Nephron (organoid): ENCODE results near the gene IRGM.
A peak's percentile ranks its signal among the peaks of the same experiment; 100 is the strongest.
"Not testable (repeated sequence)": the region's sequence is repeated elsewhere in the genome, so short reads cannot be mapped to it uniquely, and the experiment has no call there.

Experiments used
- H3K27ac Mint-ChIP-seq, 3 experiments: 2 replicates each; pipeline ENCODE4 v1.8.0; 2020; ENCODE audit warnings: mixed read lengths in 3 of 3, mild to moderate bottlenecking in 2 of 3, moderate library complexity in 1 of 3
- H3K27me3 Mint-ChIP-seq: 2 replicates; pipeline ENCODE4 v1.8.0; 2021; ENCODE audit warnings: low read depth, mild to moderate bottlenecking, moderate library complexity, mixed read lengths
- H3K36me3 Mint-ChIP-seq: 2 replicates; pipeline ENCODE4 v1.8.0; 2020; ENCODE audit warnings: low read depth, mixed read lengths
- H3K4me1 Mint-ChIP-seq: 2 replicates; pipeline ENCODE4 v1.8.0; 2020; ENCODE audit warnings: mixed read lengths
- H3K4me3 Mint-ChIP-seq, 3 experiments: 2 replicates each; pipeline ENCODE4 v1.8.0; 2020; ENCODE audit warnings: mild to moderate bottlenecking in 3 of 3, mixed read lengths in 3 of 3, moderate library complexity in 2 of 3
- H3K9me3 Mint-ChIP-seq: 2 replicates; pipeline ENCODE4 v1.8.0; 2020; ENCODE audit warnings: mixed read lengths
- TF ChIP-seq, protein P1 (sequence below), 3 experiments: fragments of 200-600 bp; sonication (generic); IDR thresholded peaks; one replicate each; pipeline ENCODE4 v1.5.0; 2021; ENCODE audit warnings: antibody characterized with exemption in 3 of 3; ENCODE audit not compliant: unreplicated experiment in 3 of 3

IRGM gene, protein sequence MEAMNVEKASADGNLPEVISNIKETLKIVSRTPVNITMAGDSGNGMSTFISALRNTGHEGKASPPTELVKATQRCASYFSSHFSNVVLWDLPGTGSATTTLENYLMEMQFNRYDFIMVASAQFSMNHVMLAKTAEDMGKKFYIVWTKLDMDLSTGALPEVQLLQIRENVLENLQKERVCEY

DNA sequence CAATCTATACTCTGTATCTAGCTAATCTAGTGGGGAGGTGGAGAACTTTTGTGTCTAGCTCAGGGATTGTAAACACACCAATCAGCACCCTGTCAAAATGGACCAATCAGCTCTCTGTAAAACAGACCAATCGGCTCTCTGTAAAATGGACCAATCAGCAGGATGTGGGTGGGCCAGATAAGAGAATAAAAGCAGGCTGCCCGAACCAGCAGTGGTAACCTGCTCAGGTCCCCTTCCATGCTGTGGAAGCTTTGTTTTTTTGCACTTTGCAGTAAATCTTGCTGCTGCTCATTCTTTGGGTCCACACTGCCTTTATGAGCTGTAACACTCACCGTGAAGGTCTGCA lies at the start of gene IRGM:
TSS of gene IRGM (plus strand) at position 214 of the 346 bp plus-strand sequence. CDS start 1,603 bp downstream, outside the sequence.
- not testable (repeated sequence) for H3K27me3 Mint-ChIP-seq, H3K9me3 Mint-ChIP-seq, H3K27ac Mint-ChIP-seq, H3K36me3 Mint-ChIP-seq, H3K4me3 Mint-ChIP-seq
- peaks cover 16% of the 10 kb centered on the region for H3K4me1 Mint-ChIP-seq

DNA sequence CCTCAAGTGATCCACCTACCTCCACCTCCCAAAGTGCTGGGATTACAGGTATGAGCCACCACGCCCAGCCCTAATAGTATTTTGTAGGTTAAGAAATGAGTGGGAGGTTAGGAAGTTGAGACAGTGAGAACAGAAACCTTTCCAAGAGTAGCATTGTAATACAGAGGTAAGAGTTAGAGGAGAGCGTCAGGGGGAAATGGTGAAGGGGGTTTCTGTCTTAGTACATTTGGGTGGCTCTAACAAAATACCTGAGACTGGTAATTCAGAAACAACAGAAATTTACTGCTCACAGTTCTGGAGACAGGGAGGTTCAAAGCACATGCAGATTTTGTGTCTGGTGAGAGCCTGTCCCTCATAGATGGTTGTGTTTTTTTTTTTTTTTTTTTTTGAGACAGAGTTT lies 48.9 kb upstream of the IRGM start:
- Mint-ChIP-seq H3K4me1 (peaks cover 5% of the 10 kb centered on the region), H3K27ac (no peak overlapping the region), H3K4me3 (no peak overlapping the region), H3K9me3 (no peaks in the 10 kb centered on the region), H3K27me3 (no peaks in the 10 kb centered on the region), H3K36me3 (peaks cover 7% of the 10 kb centered on the region)
- TF ChIP-seq, protein P1, sequence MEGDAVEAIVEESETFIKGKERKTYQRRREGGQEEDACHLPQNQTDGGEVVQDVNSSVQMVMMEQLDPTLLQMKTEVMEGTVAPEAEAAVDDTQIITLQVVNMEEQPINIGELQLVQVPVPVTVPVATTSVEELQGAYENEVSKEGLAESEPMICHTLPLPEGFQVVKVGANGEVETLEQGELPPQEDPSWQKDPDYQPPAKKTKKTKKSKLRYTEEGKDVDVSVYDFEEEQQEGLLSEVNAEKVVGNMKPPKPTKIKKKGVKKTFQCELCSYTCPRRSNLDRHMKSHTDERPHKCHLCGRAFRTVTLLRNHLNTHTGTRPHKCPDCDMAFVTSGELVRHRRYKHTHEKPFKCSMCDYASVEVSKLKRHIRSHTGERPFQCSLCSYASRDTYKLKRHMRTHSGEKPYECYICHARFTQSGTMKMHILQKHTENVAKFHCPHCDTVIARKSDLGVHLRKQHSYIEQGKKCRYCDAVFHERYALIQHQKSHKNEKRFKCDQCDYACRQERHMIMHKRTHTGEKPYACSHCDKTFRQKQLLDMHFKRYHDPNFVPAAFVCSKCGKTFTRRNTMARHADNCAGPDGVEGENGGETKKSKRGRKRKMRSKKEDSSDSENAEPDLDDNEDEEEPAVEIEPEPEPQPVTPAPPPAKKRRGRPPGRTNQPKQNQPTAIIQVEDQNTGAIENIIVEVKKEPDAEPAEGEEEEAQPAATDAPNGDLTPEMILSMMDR (IDR thresholded peaks at IDR 0.05; ENCODE audit: unreplicated experiment in 3 of 3): no peak

DNA sequence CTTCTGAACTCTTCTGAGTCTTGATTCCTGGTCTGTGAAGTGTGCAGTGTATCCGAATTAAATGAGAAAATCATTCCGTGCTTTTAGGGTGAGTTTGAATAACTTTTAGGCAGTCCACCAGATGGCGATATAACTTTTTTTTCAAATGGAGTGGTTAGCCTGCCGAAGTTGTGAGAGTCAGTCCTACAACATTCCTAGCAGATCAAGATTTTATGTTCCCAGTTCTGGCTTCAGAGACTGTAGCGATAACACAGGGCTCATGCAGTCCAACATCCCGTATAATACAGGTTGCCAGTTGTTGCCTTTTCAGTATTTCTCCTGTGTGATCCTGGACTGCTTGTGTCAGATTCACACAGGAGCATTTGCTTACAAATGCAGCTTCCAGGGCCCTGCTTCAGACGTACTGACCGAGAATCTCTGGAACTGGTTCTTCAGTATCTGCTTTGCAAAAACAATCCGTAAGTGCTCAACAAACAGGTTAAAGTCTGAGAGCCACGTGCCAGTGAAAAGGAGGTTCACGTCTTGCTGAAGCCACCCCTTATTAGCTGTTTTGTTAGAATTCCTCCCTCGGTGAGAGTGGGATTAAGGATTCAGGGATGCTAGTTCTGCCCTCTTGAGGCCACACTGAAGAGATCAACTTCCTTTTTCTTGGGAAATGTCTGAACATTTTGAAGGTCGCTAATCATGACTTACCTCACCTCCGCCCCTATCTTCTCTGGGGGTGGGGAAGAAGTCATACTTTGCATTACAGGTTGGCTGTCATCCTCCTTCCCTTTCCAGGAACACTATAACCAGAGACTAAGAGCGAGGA lies 45.0 kb upstream of the IRGM start:
- Mint-ChIP-seq H3K4me1 (peaks cover 5% of the 10 kb centered on the region), H3K9me3 (no peaks in the 10 kb centered on the region), H3K36me3 (no peaks in the 10 kb centered on the region), H3K4me3 (peak overlapping the region; percentile 75 to 82 (median 78)), H3K27me3 (no peaks in the 10 kb centered on the region), H3K27ac (peak overlapping the region in 2 of 3 experiments; percentile 12 to 24)
- TF ChIP-seq, protein P1 (IDR thresholded peaks at IDR 0.05; ENCODE audit: unreplicated experiment in 3 of 3): peak; percentile 56 to 59 (median 58)

DNA sequence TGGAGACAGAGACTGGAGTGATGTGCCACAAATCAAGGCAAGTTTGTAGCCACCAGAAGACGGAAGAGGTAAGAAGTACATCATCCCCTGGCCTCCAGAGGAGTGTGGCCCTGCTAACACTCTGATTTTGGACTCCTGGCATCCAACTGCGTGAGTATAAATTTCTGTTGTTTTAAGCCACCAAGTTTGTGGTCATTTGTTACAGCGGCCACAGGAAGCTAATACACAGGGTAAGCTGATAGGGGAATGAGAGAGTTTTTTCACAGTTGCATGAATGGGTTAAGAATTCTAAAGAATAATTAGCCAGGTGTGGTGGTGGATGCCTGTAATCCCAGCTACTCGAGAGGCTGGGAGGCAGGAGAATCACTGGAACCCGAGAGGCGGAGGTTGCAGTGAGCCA lies 41.9 kb upstream of the IRGM start:
- peaks cover 3% of the 10 kb centered on the region for H3K27me3 Mint-ChIP-seq
- H3K4me1 Mint-ChIP-seq: peaks cover 5% of the 10 kb centered on the region
- H3K36me3 Mint-ChIP-seq: no peaks in the 10 kb centered on the region
- TF ChIP-seq, protein P1 (IDR thresholded peaks at IDR 0.05; ENCODE audit: unreplicated experiment in 3 of 3): no peak
- H3K27ac Mint-ChIP-seq: no peak overlapping the region
- no peak overlapping the region for H3K4me3 Mint-ChIP-seq
- no peaks in the 10 kb centered on the region for H3K9me3 Mint-ChIP-seq

DNA sequence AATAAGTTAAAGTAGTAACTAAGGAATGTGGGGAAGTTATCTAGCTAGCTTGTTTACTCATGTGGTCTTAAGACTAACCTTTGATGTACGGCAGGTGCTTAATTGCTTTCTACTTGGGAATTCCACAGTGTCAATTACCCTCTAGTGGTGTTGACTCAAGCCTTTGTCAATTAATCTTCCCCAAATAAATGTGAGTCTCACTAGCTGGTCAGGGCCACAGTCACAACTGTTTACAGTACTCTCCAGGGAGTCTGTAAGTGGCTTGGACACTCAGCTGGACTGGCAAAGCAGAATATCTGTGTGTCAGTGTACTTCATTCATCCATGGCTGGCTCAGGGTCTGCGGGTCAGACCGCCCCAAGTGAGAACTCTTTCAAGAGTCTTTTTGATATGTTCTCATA lies 37.0 kb upstream of the IRGM start:
- H3K27ac Mint-ChIP-seq: no peak overlapping the region
- H3K4me1 Mint-ChIP-seq: no peaks in the 10 kb centered on the region
- peaks cover 5% of the 10 kb centered on the region for H3K9me3 Mint-ChIP-seq
- no peak overlapping the region for H3K4me3 Mint-ChIP-seq
- peaks cover 3% of the 10 kb centered on the region for H3K27me3 Mint-ChIP-seq
- TF ChIP-seq, protein P1 (IDR thresholded peaks at IDR 0.05; ENCODE audit: unreplicated experiment in 3 of 3): no peak
- H3K36me3 Mint-ChIP-seq: no peaks in the 10 kb centered on the region

DNA sequence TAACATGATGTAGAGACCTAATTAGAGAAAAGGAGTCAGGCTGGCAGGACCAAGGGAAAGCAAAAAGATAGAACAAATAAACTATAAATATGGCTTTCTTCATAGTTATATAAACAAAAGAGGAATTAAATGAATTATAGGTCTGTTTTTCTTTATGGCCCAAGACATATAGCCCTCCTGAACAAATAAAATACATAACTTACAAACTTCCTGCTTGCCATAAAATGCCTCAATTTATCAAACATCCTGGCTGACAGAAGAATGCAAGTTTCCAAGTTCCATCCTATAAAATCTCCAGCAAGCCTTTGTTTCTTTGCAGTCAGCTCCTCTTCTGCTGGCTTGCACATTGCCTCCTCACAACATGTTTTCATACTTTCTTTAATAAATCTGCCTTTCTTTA lies 31.3 kb upstream of the IRGM start:
- no peaks in the 10 kb centered on the region for H3K4me1 Mint-ChIP-seq
- peak overlapping the region in 2 of 3 experiments; percentile 11 to 31 for H3K27ac Mint-ChIP-seq
- TF ChIP-seq, protein P1 (IDR thresholded peaks at IDR 0.05; ENCODE audit: unreplicated experiment in 3 of 3): no peak
- H3K36me3 Mint-ChIP-seq: no peaks in the 10 kb centered on the region
- peaks cover 26% of the 10 kb centered on the region for H3K9me3 Mint-ChIP-seq
- no peak overlapping the region for H3K4me3 Mint-ChIP-seq
- no peaks in the 10 kb centered on the region for H3K27me3 Mint-ChIP-seq
